ENCODE results near the gene KRT74.

The KRT74 gene

DNA sequence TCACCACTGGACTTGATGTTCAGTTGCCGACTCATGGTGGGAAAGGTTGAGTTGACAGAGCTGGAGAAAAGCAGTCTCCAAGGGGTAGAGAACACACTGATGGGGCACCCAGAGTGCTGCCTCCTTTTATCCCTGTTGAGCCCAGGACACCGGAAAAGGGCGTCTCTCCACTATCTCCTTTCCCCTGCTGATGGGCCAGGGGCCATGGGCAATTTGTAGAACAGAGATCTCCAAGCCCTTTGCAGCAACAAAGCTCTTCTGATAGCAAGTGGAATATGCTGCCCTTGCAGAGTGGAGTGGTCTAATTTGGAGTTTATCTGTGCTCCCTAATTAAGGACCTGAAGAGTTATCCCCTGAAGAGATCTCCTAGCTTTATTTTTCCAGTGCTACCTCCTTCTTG is at the start of gene KRT74:
Gene KRT74 (minus strand): TSS at position 101 of the 400 bp plus-strand sequence. CDS start 66 bp downstream, at position 35.
- DNase-seq: no peak

DNA sequence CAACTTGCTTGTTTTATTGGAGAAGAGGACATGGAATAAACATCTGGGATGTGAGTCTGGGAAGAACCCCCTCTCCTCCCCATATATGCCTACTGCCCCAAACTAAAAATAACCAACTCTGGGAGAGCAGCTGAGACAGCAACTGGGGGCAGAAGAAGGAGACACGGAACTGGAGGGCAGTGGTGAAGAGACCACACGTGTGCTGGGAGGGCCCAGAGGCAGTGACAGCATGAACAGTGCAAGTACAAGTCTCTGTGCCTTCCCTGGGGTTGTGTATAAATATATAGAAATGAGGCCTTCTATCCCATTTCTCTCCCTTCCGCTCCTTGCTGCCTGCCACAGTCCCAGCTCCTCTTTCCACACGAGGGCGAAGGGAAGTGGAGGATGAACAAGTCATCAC is 48.7 kb upstream of the KRT74 start:
- no peak for DNase-seq

DNA sequence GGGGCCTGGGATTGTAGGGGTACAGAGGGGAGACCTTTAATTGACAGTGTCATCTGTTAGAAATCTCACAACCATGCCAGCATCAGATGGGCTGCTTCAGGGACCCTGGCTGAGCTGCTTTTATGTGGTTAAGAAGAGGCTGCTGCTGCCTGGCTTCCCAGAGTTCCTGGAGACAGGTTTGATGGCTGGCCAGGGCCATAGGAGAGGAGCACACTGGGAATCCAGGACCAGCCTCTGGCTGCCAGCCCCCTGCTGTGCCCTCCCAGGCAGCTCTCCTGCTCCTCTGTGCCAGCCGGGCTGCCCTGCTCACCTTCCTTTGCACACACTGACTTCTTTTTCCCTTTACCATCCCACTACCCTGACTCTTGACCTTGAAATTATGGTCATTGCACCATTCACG is 45.2 kb upstream of the KRT74 start:
- DNase-seq: no peak

DNA sequence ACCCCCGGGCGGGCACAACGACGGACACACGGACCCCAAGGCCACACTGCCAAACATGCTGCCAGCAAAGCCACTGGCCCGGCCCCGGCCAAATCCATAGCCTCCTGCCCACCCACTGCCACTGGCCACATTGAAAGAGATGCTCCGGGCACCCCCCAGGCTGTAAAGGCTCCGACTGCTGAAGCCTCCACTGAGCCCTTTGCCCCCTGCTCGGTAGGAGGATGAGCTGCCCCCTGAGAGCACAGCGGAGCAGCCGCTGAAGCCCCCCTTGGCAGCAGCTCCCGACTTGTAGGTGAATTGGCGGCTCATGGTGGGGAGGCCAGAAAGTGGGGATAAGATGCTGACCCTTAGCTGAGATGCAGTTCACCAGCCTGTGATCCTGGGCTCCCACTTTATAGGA is 44.6 kb upstream of the KRT74 start, which contains the start of gene KRT73:
Gene KRT73 (minus strand): TSS at position 344 of the 400 bp plus-strand sequence. CDS start 35 bp downstream, at position 309.
- DNase-seq: no peak

- DNase-seq: no peak
Measured at GRCh38 chr12:52617403-52617785, 43.8 kb upstream of the KRT74 start.

DNA sequence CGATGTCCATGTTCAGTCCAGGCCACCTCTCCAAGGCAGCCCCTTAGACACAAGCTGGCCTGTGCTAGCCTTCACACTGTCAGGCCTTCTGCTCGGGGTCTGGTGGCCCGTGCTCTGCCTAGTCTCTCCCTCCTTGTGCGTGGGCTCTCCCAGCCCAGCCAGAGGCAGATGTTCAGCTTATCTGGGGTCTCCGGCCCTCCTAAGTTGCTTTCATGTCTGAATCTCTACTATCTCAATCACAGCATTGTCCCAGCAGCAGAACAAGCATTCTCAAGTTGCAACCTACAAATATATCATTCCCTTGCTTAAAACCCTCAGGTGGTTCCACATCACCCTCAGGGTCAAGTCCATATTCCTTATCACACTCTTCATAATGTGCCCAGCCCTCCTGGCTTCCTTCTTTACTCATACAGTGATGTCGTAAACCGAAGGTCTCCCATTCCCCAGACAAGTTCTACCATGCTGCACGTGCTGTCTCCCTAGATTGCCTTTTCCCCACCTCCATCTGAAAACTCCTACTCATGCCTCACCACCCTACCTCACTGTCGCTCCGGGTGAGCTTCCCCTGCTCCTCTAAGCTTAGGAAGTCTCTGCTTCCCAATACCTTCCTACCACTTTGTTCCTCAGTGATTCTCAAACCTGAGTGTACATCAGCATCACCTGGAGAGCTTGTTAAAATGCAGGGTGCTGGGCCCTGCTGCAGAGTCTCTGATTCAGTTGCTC is 43.2 kb upstream of the KRT74 start:
- DNase-seq: no peak

DNA sequence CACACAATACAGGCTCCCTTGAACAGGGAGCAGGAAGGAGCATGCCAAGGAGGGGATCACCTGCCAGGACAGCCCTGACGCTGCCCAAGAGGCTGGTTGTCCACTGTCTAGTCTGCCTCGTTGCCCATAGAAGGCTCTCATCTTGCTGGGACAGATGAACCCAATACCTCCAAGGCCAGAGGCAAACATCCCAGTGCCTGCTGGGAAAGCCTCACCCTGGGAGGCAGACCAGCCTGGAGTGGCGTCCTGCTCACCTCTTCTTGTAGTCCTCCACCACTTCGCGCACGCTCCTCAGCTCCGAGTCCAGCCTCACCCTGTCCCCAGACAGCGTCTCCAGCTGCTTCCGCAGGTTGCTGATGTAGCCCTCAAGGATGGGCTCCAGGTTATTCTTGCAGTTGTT is 42.3 kb upstream of the KRT74 start:
- no peak for DNase-seq

- DNase-seq: no peak
Measured at GRCh38 chr12:52615208-52615868, 41.7 kb upstream of the KRT74 start.

DNA sequence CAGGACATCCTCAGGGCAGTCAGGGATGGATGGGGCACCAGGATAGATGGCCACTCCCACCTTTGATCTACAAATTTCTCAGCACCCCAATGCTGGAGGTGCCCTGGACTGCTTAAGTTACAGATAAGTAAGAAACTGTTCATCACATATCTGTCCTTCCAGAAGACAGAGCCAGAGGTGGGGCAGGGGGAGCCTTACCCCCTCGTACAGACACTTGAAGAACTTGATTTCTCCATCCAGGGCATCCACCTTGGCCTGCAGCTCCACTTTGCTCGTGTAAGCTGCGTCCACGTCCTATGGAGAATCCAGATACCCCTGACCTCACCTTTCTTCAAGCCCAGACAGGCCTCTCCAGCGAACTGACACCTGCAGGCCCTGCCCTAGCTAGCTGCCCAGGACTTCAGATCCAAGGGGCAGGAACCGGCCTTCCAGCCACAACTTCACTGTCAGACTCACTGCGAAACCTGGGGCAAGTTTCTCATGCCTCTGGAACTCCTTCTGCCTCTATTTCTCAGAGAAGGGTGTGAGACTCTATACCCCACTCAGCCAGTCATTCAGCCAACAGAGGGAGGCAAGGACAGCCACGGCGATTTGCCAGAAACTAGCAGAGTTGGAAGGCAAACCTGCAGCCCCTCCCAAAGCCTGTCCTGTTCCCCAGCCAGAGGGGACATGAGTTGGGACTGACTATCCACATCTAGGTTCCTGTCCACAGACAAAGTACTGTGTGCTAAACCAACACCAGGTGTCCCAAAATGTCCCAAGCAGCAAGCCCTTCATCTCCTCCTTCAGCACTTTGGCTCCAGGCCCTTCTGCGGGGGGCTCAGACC is 41.0 kb upstream of the KRT74 start:
- no peak for DNase-seq

DNA sequence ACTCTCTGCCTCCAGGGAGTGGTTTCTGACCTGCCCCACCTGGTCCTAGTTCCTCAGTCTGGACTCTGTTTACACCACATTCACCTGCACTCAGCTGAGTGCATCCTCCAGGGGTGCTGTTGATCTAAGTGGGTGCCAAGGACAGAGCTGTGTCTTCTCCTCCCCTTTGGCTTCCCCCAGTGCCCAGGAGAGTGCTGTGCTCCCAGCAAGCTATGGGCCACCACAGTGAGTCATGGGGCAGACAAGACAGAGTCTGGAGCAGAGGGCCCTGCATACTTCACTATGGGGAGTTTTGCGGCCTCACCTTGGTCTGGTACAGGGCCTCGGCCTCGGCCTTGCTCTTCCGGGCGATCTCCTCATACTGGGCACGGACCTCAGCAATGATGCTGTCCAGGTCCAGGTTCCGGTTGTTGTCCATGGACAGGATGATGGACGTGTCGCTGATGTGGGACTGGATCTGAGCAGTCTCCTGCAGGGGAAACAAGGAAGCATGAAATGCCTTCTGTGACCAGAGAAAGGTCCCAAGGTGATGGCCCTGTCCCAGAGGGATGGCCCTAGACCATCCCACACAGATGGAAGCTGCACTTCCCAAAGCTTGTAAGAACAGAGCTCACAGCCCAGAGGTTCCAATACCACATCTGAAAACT is 39.9 kb upstream of the KRT74 start:
- DNase-seq: no peak

DNA sequence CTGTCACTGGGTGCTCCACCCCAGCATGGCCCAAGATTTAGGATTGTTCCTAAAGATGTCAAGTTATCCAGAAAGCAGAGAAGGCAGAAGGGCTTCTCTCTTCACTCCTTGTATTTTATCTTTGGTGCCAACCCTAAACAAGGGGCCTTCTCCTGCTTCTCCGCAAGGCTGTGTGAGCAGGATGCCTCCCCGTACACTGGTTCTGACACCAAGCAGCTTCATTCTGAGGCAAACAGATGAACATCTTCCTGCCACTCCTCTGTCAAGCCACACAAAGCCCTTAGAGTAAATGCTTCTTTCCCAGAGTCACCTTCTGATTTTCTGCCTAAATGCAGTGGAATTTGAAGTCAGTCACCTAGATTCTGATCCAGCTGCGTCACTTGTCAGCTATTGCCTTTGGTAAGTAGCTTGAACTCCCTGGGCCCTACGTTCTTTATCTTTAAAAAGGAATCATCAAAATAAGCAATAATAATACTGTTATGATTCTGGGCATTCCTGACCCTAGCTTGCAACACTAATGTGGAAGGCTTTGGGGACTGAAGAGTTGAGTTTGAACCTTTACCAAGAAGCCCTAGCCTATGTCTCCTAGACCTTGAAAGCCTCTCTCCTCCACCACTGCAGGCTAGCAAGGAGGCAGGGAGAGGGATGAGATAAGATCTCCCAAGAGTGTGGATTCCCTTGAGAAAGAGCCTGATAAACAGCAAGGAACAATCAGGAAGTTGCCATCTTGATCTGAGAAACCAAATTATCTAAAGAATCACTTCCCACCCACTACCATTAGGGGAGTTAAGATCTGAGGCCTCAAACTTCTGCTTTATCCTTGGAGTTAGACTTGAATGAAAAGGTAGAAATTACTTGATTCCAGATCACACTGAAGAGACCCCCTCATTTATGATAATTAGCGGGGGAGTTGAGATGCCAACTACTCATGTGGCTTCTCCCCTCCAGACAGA is 39.1 kb upstream of the KRT74 start:
- DNase-seq: no peak

- no peak for DNase-seq
Measured at GRCh38 chr12:52611080-52611468, 37.4 kb upstream of the KRT74 start.

DNA sequence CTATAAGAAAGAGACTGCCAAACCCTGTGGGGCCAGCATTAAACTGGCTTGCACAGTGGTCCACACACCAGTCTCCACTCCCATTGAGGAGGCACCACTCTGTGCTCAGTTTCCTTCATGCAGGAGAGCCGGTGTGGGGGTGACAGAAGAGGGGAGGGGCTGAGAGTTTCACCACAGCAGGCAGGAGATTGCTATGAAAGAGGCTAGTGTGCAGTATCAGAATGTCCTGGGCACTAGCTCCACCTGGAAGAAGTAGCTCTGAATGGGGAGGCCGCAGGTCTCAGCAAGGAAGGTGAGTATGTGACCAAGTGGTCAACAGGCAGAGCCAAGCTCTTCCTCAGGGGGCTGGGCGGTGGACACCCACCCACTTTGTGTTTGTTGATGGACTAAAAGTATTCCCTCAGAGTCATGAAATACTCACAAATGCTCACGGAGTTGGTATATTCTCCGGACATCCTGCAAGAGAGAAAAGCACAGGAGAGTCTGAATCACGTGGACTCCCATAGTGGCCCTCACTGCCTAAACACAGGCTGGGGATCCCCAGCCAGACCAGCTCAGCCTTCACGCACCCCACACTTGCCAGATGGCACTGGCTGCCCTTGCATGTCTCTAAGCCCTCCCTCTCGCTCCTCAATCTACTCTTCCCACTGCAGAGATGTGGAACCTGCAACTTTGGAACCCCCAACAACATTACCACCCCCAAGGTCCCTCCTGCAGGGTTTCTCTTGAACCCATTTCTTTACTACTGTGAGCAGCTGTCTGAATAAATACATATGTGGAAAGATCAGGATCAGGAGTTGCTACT is 35.4 kb upstream of the KRT74 start:
- no peak for DNase-seq

DNA sequence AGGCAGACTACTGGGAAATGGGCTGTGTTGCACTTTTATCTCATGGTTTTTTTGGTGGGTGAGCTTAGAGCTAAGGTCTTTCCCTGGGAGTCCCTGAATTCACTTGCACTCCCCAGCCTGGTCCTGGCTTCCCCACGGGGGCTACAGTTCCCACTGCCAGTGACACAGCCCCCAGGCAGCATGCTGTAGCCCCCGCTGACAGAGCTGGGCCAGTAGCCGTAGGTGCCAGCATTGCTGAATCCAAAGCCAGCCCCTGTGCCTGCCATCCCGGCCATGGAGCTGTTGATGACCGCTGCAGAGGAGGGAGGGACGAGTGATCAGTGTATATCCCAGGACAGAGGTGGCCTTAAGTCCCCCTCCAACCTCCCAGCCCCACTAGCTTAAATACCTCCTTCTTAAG is 34.5 kb upstream of the KRT74 start:
- no peak for DNase-seq

DNA sequence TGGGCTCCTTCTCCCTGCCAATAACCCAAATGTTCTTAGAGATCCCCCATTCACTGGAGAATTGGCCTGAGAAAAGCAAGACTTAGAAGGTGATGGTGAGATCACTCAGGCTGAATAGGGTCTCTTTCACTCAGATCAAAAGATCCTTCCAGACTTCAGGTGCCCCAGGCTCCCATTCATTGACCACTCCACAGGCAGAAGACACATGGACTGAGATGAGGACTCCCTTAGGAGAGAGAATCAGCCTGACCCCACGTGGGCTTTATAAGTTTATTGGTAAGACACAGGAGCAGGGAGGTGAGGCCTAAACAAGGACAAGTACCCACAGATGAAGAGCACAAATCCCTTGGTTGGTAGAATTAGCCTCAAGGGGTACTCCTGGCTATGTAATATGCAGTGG is 33.7 kb upstream of the KRT74 start:
- no peak for DNase-seq

DNA sequence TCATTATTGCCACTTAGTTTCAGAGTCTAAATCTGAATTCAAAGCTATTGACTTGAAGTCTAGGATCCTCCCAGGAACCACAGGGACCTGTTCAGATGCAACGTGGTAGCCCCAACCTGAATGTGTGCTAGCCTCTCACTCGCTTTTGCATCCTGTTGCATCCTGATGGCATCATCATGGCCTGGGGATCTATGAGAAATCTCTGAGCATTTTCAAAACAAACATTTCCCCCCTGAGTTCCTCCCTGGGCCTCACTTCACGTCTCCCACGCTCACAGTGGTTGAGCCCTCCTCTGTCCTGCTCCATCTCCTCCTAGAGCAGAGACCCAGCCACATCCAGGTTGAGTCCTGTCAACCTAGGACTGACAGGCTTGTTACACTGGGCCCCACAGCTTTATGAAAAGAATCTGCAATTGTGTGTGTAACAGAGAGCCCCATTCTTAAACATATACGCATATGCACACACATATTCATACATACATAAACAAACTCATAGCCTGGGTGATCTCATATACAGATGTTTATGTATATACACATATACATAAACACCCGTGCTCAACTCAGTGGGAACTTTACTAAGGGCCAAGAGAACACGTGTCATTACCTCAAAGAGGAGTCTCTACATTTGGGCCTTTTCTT is 33.1 kb upstream of the KRT74 start:
- no peak for DNase-seq

DNA sequence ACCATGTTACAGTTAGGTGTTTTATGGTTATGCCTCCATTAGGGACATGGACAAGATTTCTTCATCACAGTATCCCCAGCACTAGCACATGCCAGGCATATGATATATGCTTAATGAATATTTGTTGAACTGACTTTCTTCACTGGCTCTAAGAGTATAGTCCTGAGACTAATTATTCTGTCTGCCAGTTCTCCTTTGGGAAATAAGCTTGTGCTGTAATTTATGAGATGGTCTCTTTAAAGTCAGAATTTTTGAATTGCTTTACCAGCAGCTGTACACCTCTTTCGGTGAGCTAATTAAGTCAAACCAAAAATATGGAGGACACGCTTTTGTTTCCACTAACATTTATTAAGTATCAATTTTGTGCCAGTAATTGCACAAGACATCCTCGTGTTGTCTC is 32.5 kb upstream of the KRT74 start:
- DNase-seq: no peak

GRCh38 chr12:52605542-52605941 is 31.9 kb upstream of the KRT74 start:
- no peak for DNase-seq

- no peak for DNase-seq
Measured at GRCh38 chr12:52604859-52605258, 31.2 kb upstream of the KRT74 start.

DNA sequence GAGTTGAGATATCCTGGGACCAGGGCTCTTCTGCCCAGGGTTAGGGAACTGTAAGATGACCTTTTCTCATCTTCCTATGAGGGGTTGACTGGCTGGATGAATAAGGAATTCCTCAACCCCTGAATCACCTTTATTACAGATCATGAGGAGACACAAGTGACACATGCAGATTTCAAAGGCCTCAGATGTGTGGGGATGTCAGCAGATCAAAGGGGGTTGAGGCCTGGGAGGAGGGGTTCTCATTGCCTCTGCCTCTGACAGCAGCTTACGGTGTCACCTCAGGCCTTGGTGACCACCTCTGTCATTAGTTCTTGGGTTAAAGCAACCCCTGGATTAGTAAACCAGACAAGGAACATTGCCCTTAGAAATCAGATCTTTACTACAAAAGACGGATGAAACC is 29.7 kb upstream of the KRT74 start:
- no peak for DNase-seq

- no peak for DNase-seq
Measured at GRCh38 chr12:52602552-52602951, 28.9 kb upstream of the KRT74 start.
